Measurements from ENCODE around the gene PRKG1.
"Not testable (repeated sequence)": the region's sequence is repeated elsewhere in the genome, so short reads cannot be mapped to it uniquely, and the experiment has no call there.

PRKG1 gene

DNA sequence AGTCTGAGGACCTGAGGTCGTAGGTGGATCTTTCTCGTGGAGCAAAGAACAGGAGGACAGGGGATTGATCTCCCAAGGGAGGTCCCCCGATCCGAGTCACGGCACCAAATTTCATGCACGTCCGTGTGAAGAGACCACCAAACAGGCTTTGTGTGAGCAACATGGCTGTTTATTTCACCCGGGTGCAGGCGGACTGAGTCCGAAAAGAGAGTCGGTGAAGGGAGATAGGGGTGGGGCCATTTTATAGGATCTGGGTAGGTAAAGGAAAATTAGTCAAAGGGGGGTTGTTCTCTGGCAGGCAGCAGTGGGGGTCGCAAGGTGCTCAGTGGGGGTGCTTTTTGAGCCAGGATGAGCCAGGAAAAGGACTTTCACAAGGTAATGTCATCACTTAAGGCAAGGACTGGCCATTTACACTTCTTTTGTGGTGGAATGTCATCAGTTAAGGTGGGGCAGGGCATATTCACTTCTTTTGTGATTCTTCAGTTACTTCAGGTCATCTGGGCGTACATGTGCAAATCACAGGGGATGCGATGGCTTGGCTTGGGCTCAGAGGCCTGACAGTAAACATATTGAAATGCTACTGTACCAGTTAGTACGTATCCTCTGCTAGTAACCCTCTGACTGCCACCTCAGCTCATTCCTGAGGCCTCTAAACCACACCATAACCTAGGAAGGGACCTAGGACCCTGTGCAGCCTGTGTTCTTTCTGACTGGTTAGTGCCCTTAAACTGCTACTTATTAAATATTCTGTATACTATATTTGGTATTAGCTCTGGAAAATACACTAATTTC, 964.9 kb downstream of the PRKG1 start:
- in situ Hi-C loops (cut with MboI; ENCODE audit: low sequenced_read_pairs); H3K9me3 ChIP-seq; H3K27me3 ChIP-seq (ENCODE audit: low read depth); H3K4me1 ChIP-seq; DNase-seq (ENCODE audit: low spot score in 2 of 2); H3K36me3 ChIP-seq (replicated peaks); H3K4me3 ChIP-seq: not testable (repeated sequence)

DNA sequence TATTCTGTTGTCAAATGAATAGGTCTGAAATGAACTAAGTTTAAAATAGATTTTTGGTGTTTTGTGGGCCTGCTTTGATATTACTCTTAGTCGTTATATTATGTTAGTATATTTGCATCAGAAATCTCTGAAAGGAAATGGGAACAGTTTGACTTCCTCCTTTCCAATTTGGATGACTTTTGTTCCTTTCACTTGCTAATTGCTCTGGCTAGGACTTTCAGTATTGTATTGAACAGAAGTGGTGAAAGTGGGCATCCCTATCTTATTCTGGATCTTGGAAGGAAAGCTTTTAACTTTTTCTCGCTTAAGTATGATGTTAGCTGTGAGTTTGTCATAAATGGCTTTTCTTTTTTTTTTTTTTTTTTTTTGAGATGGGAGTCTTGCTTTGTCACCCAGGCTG, 966.2 kb downstream of the PRKG1 start:
- DNase-seq (ENCODE audit: low spot score in 2 of 2): peak in 1 of 2 experiments; percentile 26
- H3K27me3 ChIP-seq (ENCODE audit: low read depth): no peaks in the 10 kb centered on the region
- no peaks in the 10 kb centered on the region for H3K36me3 ChIP-seq (replicated peaks)
- no peak overlapping the region for H3K4me3 ChIP-seq
- in situ Hi-C loops (cut with MboI; ENCODE audit: low sequenced_read_pairs): no loop called here
- H3K4me1 ChIP-seq: no peaks in the 10 kb centered on the region
- H3K9me3 ChIP-seq: no peaks in the 10 kb centered on the region

DNA sequence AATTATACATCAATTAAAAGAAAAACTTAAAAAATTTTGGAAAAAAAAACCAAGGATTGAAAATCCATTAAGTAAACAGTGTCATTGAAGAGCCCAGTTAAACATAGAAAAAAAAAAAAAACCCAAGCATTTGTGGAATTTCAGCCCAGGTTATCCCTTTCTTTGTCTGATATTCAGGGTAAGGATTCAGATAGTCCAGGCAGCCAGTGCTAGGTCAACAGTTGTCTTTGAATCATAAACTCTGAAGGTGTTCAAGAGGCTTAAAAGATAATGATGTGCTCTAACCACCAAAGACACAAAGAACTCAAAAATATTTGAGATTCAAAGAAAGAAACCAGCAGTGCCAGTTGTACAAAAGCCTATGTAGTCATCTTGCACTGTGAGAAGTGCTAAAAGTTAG, 969.5 kb downstream of the PRKG1 start:
- Histone ChIP-seq H3K27me3 (ENCODE audit: low read depth) (no peaks in the 10 kb centered on the region; the same call in 1 of the 2 replicates), H3K4me3 (no peak overlapping the region), H3K36me3 (replicated peaks) (no peaks in the 10 kb centered on the region), H3K4me1 (no peaks in the 10 kb centered on the region), H3K9me3 (no peaks in the 10 kb centered on the region)
- no peak for DNase-seq (ENCODE audit: low spot score in 2 of 2)
- in situ Hi-C loops (cut with MboI; ENCODE audit: low sequenced_read_pairs): no loop called here

DNA sequence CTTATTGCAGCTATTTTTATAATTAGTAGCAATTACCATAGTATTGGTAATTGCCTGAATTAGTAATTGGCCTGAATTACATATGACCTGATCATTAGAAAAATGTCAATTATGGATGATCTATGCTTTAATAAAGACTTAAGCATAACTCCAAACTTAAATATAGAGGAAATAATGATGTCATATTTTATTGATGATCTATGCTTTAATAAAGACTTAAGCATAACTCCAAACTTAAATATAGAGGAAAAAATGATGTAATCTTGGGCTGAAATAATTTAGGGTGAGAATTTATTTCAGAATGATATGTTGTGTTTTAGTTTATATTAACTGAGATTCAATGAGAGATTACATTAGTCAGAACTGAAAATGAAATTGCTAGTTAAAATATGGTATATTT, 973.8 kb downstream of the PRKG1 start:
- H3K4me3 ChIP-seq: no peak overlapping the region
- H3K9me3 ChIP-seq: no peaks in the 10 kb centered on the region
- H3K27me3 ChIP-seq (ENCODE audit: low read depth): no peaks in the 10 kb centered on the region; the same call in 1 of the 2 replicates
- no peaks in the 10 kb centered on the region for H3K4me1 ChIP-seq
- in situ Hi-C loops (cut with MboI; ENCODE audit: low sequenced_read_pairs): no loop called here
- no peaks in the 10 kb centered on the region for H3K36me3 ChIP-seq (replicated peaks)
- DNase-seq (ENCODE audit: low spot score in 2 of 2): no peak

- DNase-seq (ENCODE audit: low spot score in 2 of 2): no peak
- Histone ChIP-seq H3K27me3 (ENCODE audit: low read depth) (no peaks in the 10 kb centered on the region; the same call in 1 of the 2 replicates), H3K4me1 (no peaks in the 10 kb centered on the region), H3K4me3 (no peak overlapping the region), H3K36me3 (replicated peaks) (no peaks in the 10 kb centered on the region), H3K9me3 (no peaks in the 10 kb centered on the region)
- in situ Hi-C loops (cut with MboI; ENCODE audit: low sequenced_read_pairs): no loop called here
Observed at GRCh38 chr10:52050429-52051047, 976.3 kb downstream of the PRKG1 start.

DNA sequence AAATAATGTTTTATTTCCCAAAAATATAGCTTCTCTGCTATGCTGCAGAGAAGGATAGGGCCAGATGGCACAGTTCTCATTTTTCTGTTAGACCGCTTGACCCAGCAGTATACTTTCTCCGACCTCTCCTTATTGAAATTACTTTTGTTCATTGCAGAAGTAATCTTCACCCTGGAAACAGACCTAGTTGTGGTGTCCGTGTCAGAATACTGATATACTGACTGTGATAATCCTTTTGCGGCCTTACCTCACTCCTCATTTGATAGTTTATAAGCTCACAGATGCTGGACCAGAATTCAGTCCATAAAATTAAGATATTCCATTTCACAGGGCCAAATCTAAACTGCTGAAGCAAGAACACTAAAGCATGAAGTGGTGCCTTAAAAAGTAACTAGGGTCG, 979.2 kb downstream of the PRKG1 start:
- Histone ChIP-seq H3K9me3 (no peaks in the 10 kb centered on the region), H3K36me3 (replicated peaks) (no peaks in the 10 kb centered on the region), H3K4me1 (no peaks in the 10 kb centered on the region), H3K27me3 (ENCODE audit: low read depth) (peaks cover 2% of the 10 kb centered on the region; the same call in 1 of the 2 replicates), H3K4me3 (no peak overlapping the region)
- no peak for DNase-seq (ENCODE audit: low spot score in 2 of 2)
- in situ Hi-C loops (cut with MboI; ENCODE audit: low sequenced_read_pairs): no loop called here

- in situ Hi-C loops (cut with MboI; ENCODE audit: low sequenced_read_pairs): no loop called here
- Histone ChIP-seq H3K4me3 (no peak overlapping the region), H3K27me3 (ENCODE audit: low read depth) (peaks cover 2% of the 10 kb centered on the region; the same call in 1 of the 2 replicates), H3K4me1 (no peaks in the 10 kb centered on the region), H3K9me3 (no peaks in the 10 kb centered on the region), H3K36me3 (replicated peaks) (no peaks in the 10 kb centered on the region)
- no peak for DNase-seq (ENCODE audit: low spot score in 2 of 2)
Observed at GRCh38 chr10:52056291-52056690, 982.0 kb downstream of the PRKG1 start.

DNA sequence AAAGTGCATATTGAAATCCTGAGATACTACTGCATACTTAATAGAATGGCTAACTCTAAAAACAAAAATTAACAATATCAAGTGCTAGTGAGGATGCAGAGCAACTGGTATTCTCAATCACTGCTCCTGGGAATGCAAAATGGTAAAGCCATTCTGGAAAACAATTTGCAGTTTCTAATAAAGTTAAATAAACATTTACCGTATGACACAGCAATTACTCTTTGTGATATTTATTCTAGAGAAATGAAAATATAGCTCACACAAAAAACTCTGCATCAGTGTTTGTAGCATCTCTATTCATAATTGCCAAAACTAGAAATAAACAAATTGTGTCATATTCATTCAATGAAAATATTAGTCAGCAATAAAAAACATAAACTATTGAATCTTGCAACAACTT, 984.8 kb downstream of the PRKG1 start:
- Histone ChIP-seq H3K4me3 (no peak overlapping the region), H3K4me1 (no peaks in the 10 kb centered on the region), H3K9me3 (no peaks in the 10 kb centered on the region), H3K27me3 (ENCODE audit: low read depth) (peaks cover 2% of the 10 kb centered on the region; the same call in 1 of the 2 replicates), H3K36me3 (replicated peaks) (no peaks in the 10 kb centered on the region)
- in situ Hi-C loops (cut with MboI; ENCODE audit: low sequenced_read_pairs): no loop called here
- no peak for DNase-seq (ENCODE audit: low spot score in 2 of 2)

- no peak overlapping the region for H3K4me3 ChIP-seq
Observed at GRCh38 chr10:52063159-52063558, 988.9 kb downstream of the PRKG1 start.

DNA sequence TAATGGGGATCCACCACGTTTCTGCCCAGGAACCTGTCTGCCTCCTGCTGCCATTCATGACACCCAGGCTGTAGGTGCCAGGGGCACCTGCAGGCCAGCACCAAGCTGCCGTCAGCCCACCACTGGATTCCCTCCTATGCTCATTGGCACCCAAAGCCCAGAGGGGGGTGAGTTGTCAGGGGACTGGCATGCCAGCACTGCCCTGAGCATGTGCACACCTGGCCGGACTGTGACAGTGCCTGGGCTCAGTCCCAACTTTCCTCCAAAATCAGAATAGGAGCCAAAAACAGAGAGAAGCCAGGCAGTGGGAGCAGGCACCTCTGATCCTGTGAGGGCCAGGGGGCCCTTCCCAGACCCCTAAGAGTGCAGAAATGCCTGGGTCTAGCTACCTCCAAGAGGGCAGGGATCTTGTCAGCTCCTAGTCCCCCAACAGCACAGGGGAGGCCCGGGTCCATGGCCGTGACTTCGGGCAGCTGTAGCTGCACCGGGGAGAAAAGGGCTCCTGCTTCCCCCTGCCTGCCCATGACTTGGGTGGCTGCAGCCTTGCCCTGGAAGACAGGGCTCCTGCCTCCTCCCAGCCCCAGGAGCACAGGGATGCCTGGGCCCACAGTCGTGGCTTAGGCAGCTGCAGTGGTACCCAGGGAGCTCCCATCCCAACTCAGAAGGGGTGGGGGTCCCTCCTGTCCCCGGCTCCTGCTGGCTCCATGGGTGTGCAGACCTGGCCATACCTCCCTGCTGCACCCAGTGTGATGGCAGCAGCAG, 990.0 kb downstream of the PRKG1 start:
- Histone ChIP-seq H3K36me3 (replicated peaks) (no peaks in the 10 kb centered on the region), H3K4me3 (no peak overlapping the region), H3K4me1 (no peaks in the 10 kb centered on the region), H3K9me3 (no peaks in the 10 kb centered on the region), H3K27me3 (ENCODE audit: low read depth) (no peaks in the 10 kb centered on the region)
- no peak for DNase-seq (ENCODE audit: low spot score in 2 of 2)
- in situ Hi-C loops (cut with MboI; ENCODE audit: low sequenced_read_pairs): no loop called here

More at GRCh38 chr10:52063159-52063558, 988.9 kb downstream of the PRKG1 start:
- Histone ChIP-seq H3K36me3 (replicated peaks) (no peaks in the 10 kb centered on the region), H3K9me3 (no peaks in the 10 kb centered on the region), H3K4me1 (no peaks in the 10 kb centered on the region), H3K27me3 (ENCODE audit: low read depth) (no peaks in the 10 kb centered on the region)
- in situ Hi-C loops (cut with MboI; ENCODE audit: low sequenced_read_pairs): no loop called here
- no peak for DNase-seq (ENCODE audit: low spot score in 2 of 2)

DNA sequence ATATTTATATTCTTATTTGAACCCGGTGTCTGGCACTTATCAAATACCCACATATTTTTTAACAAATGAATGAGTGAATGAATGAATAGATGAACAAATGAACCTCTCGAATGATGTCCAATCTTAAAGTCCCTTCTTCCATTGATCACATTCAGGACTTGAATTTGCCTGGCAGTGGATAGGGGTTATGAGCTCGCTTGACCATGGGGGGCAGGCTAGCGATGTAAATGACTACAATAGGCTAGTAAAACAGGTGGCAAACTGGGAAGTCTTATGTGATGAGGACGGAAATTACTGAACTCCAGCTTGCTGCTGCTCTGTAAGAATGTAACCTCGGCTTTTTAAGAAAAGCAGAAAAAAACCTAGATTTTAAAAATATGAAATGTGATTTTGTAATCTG, 992.1 kb downstream of the PRKG1 start:
- no peaks in the 10 kb centered on the region for H3K27me3 ChIP-seq (ENCODE audit: low read depth)
- DNase-seq (ENCODE audit: low spot score in 2 of 2): no peak
- in situ Hi-C loops (cut with MboI; ENCODE audit: low sequenced_read_pairs): no loop called here
- no peaks in the 10 kb centered on the region for H3K4me1 ChIP-seq
- H3K9me3 ChIP-seq: no peaks in the 10 kb centered on the region
- no peak overlapping the region for H3K4me3 ChIP-seq
- H3K36me3 ChIP-seq (replicated peaks): no peaks in the 10 kb centered on the region

GRCh38 chr10:52068485-52068884, 994.2 kb downstream of the PRKG1 start:
- Histone ChIP-seq H3K27me3 (ENCODE audit: low read depth) (no peaks in the 10 kb centered on the region), H3K4me3 (no peak overlapping the region), H3K9me3 (no peaks in the 10 kb centered on the region), H3K4me1 (no peaks in the 10 kb centered on the region), H3K36me3 (replicated peaks) (no peaks in the 10 kb centered on the region)
- in situ Hi-C loops (cut with MboI; ENCODE audit: low sequenced_read_pairs): no loop called here
- DNase-seq (ENCODE audit: low spot score in 2 of 2): no peak

GRCh38 chr10:52071814-52072213, 997.5 kb downstream of the PRKG1 start:
- in situ Hi-C loops (cut with MboI; ENCODE audit: low sequenced_read_pairs): no loop called here
- Histone ChIP-seq H3K27me3 (ENCODE audit: low read depth) (no peaks in the 10 kb centered on the region), H3K4me3 (no peak overlapping the region), H3K9me3 (no peaks in the 10 kb centered on the region), H3K36me3 (replicated peaks) (no peaks in the 10 kb centered on the region), H3K4me1 (no peaks in the 10 kb centered on the region)
- DNase-seq (ENCODE audit: low spot score in 2 of 2): no peak

DNA sequence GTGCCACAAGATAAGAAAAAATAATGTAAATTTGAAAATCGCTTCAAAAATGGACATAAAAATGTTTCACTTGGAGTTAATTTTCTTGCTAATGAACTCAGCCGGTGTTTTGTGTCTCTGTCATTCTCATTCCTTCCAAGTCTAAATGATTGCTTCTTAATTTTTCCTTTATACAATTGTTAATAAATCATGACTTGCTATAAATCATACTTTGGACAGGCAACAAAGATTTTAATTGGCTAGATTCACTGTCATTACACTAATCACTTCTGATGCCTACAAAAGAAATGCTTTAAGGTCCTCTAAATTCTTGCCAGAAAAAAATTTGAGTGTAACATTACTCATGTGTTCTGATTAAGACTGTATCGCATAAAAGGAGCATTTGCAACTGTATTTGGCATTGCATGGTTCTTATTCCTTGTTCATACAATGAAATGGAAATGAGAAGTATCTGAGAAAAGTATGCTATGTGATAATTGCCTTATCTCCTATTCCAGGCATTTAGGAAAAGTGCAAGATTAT, 1000.3 kb downstream of the PRKG1 start:
- no peak for DNase-seq (ENCODE audit: low spot score in 2 of 2)
- no peaks in the 10 kb centered on the region for H3K9me3 ChIP-seq
- in situ Hi-C loops (cut with MboI; ENCODE audit: low sequenced_read_pairs): no loop called here
- no peak overlapping the region for H3K4me3 ChIP-seq
- H3K27me3 ChIP-seq (ENCODE audit: low read depth): no peaks in the 10 kb centered on the region
- no peaks in the 10 kb centered on the region for H3K4me1 ChIP-seq
- H3K36me3 ChIP-seq (replicated peaks): no peaks in the 10 kb centered on the region

Data from HAP-1 (cell line).